CD14-positive monocyte (primary cell): ENCODE results near the gene SLC25A52. TPM values are rescaled to one million over a fixed set of nuclear protein-coding genes. Genes with fewer than 3 reads are reported as not detected.

Experiments used
- DNase-seq, 3 donors: peaks; one replicate each; pipeline ENCODE4 v3.0.0-alpha.2; 2011 to 2022
- H2AFZ ChIP-seq: 2 replicates; pipeline ENCODE4 v1.6.0; 2012; ENCODE audit warnings: mild to moderate bottlenecking, low read depth, low read length, inconsistent platforms; ENCODE audit not compliant: insufficient read depth, poor library complexity, severe bottlenecking
- H3K27ac ChIP-seq, 2 donors: 1 replicate in 1 of 2; 2 replicates in 1 of 2; pipeline ENCODE4 v1.5.1; 2012 to 2013; ENCODE audit warnings: low read length in 2 of 2, control low read depth in 1 of 2, inconsistent platforms in 1 of 2, low read depth in 1 of 2, mild to moderate bottlenecking in 1 of 2
- H3K27me3 ChIP-seq, 2 donors: one replicate each; pipeline versions ENCODE4 v1.6.0 to v1.6.1; 2011 to 2013; ENCODE audit warnings: low read length in 2 of 2; ENCODE audit not compliant: control insufficient read depth in 2 of 2, insufficient read depth in 2 of 2
- H3K36me3 ChIP-seq, 2 donors: replicated peaks in 1 of 2; 1 replicate in 1 of 2; 2 replicates in 1 of 2; pipeline versions ENCODE4 v1.5.1 to v1.6.1; 2012 to 2013; ENCODE audit warnings: low read length in 2 of 2, control low read depth in 1 of 2, inconsistent platforms in 1 of 2, mild to moderate bottlenecking in 1 of 2; ENCODE audit not compliant: insufficient read depth in 2 of 2, control insufficient read depth in 1 of 2
- H3K4me1 ChIP-seq, 2 donors: 1 replicate in 1 of 2; 2 replicates in 1 of 2; pipeline versions ENCODE4 v1.5.1 to v1.6.1; 2012 to 2013; ENCODE audit warnings: low read length in 2 of 2, control low read depth in 1 of 2, inconsistent platforms in 1 of 2, mild to moderate bottlenecking in 1 of 2, moderate library complexity in 1 of 2; ENCODE audit not compliant: insufficient read depth in 2 of 2, control insufficient read depth in 1 of 2
- H3K4me2 ChIP-seq: replicated peaks from 2 replicates; pipeline ENCODE3; 2012; ENCODE audit warnings: low read length, moderate library complexity, mild to moderate bottlenecking; ENCODE audit not compliant: poor library complexity, severe bottlenecking; ENCODE audit errors: extremely low read depth
- H3K4me3 ChIP-seq, 3 experiments: fragments of 200-600 bp in 1 of 3; sonication (generic) in 1 of 3; replicated peaks in 1 of 3; 1 replicate in 2 of 3; 2 replicates in 1 of 3; pipeline ENCODE4 v1.5.1; 2011 to 2013; ENCODE audit warnings: low read length in 3 of 3, mild to moderate bottlenecking in 3 of 3, control low read depth in 2 of 3, low read depth in 2 of 3, inconsistent platforms in 1 of 3, moderate library complexity in 1 of 3
- H3K79me2 ChIP-seq: 2 replicates; pipeline ENCODE4 v1.6.0; 2012; ENCODE audit warnings: mild to moderate bottlenecking, control low read depth, inconsistent platforms, low read length, moderate library complexity; ENCODE audit not compliant: insufficient read depth
- H3K9ac ChIP-seq: 2 replicates; pipeline ENCODE4 v1.6.0; 2017; ENCODE audit warnings: low read length, mild to moderate bottlenecking; ENCODE audit not compliant: insufficient read depth, poor library complexity, severe bottlenecking
- H3K9me3 ChIP-seq, 2 donors: replicated peaks in 1 of 2; 1 replicate in 1 of 2; 2 replicates in 1 of 2; pipeline versions ENCODE4 v1.5.1 to v1.6.1; 2012 to 2013; ENCODE audit warnings: low read length in 2 of 2, control low read depth in 1 of 2; ENCODE audit not compliant: control insufficient read depth in 1 of 2, insufficient read depth in 1 of 2
- H4K20me1 ChIP-seq: 2 replicates; pipeline ENCODE4 v1.6.0; 2012; ENCODE audit warnings: mild to moderate bottlenecking, low read length, control low read depth, moderate library complexity; ENCODE audit not compliant: insufficient read depth
- H3K27ac Mint-ChIP-seq, 7 donors: one replicate each; pipeline ENCODE4 v1.8.0; 2020; ENCODE audit warnings: mild to moderate bottlenecking in 7 of 7, mixed read lengths in 7 of 7, moderate library complexity in 6 of 7, inconsistent platforms in 2 of 7
- H3K27me3 Mint-ChIP-seq, 3 donors: one replicate each; pipeline ENCODE4 v1.8.0; 2021 to 2022; ENCODE audit warnings: low read depth in 3 of 3, mild to moderate bottlenecking in 3 of 3, mixed read lengths in 3 of 3, moderate library complexity in 3 of 3, inconsistent platforms in 1 of 3
- H3K36me3 Mint-ChIP-seq, 2 donors: one replicate each; pipeline ENCODE4 v1.8.0; 2020; ENCODE audit warnings: mixed read lengths in 2 of 2, inconsistent platforms in 1 of 2, mild to moderate bottlenecking in 1 of 2
- H3K4me1 Mint-ChIP-seq: one replicate; pipeline ENCODE4 v1.8.0; 2020; ENCODE audit warnings: mild to moderate bottlenecking, mixed read lengths
- H3K4me3 Mint-ChIP-seq, 2 donors: one replicate each; pipeline ENCODE4 v1.8.0; 2020; ENCODE audit warnings: mild to moderate bottlenecking in 2 of 2, mixed read lengths in 2 of 2, moderate library complexity in 1 of 2
- H3K9me3 Mint-ChIP-seq, 7 donors: one replicate each; pipeline ENCODE4 v1.8.0; 2020 to 2022; ENCODE audit warnings: mixed read lengths in 7 of 7, mild to moderate bottlenecking in 6 of 7, moderate library complexity in 6 of 7, inconsistent platforms in 2 of 7
- CTCF ChIP-seq: fragments of 200-600 bp; IDR thresholded peaks from one replicate; pipeline ENCODE4 v1.8.0; 2022; ENCODE audit warnings: antibody characterized with exemption, mild to moderate bottlenecking
- WGBS: methylation state at CpG from one replicate; pipeline ENCODE4 v1.1.5; 2013; ENCODE audit warnings: missing lambda C conversion rate; ENCODE audit not compliant: insufficient coverage; 5-methylcytosine and 5-hydroxymethylcytosine counted together
- intact Hi-C, 2 donors: fragments of 100-400 bp; cut with micrococcal nuclease; formaldehyde crosslinking; loops; one replicate each; pipeline versions ENCODE4 v1.15.0 to v1.15.1; 2023
- polyA plus RNA-seq, 3 donors: library from polyadenylated mRNA; depleted of rRNA in 1 of 3; unstranded in 2 of 3; stranded (reverse) in 1 of 3; fragments of 300-500 nt in 2 of 3; fragments of >200 nt in 1 of 3; fragmentation: Illumina TruSeq in 2 of 3; gene quantifications; 1 replicate in 2 of 3; 2 replicates in 1 of 3; pipeline ENCODE4 v1.2.3, GENCODE V29; 2012 to 2021

Gene SLC25A52
- polyA plus RNA-seq, 3 donors = not detected

DNA sequence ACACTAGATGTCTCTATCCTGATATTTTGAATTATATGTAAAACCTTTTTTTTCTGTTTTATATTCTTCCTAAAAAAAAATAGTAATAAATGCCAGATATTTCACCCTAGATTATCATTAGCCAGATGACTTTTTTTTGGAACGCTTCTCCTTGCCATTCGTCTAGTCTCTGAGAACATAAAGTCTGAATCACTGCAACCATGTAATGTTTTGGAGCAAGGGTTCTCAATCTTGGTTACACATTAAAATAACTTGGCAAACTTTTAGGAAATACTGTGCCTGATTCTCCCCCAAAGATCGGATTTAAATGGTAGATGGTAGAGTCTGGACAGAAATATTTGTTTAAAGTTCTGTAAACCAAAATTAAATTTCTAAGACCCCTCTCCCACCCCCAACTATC lies 21.0 kb downstream of the SLC25A52 start:
- no peak overlapping the region for H3K4me2 ChIP-seq
- peaks cover 2% of the 10 kb centered on the region for H3K4me1 Mint-ChIP-seq
- no peaks in the 10 kb centered on the region for H3K36me3 Mint-ChIP-seq
- peaks cover 2 to 13% (median 7%) of the 10 kb centered on the region in 7 donors for H3K9me3 Mint-ChIP-seq
- intact Hi-C loops = loop anchor here in 1 of 2 donors (5.0 kb wide), 1 partner anchor 78 kb away; no protein-coding TSS in a partner anchor
- no peaks in the 10 kb centered on the region for H3K36me3 ChIP-seq
- H4K20me1 ChIP-seq = no peaks in the 10 kb centered on the region
- no peak overlapping the region for H3K4me3 Mint-ChIP-seq
- H3K27ac ChIP-seq = no peak overlapping the region
- H3K4me3 ChIP-seq = no peak overlapping the region
- no peak overlapping the region for H3K9ac ChIP-seq
- no peak overlapping the region for H2AFZ ChIP-seq
- DNase-seq = no peak
- H3K9me3 ChIP-seq = peaks cover 0 to 5% of the 10 kb centered on the region in 2 donors
- H3K79me2 ChIP-seq = no peaks in the 10 kb centered on the region
- H3K27me3 ChIP-seq = no peaks in the 10 kb centered on the region
- H3K27me3 Mint-ChIP-seq = no peaks in the 10 kb centered on the region
- TF ChIP-seq CTCF = no peak
- no peaks in the 10 kb centered on the region for H3K4me1 ChIP-seq
- no CpG with 5 or more reads among the region's 3 CpGs for WGBS
- no peak overlapping the region for H3K27ac Mint-ChIP-seq

- H3K36me3 ChIP-seq = no peaks in the 10 kb centered on the region
- Mint-ChIP-seq H3K27ac (no peak overlapping the region), H3K4me1 (peaks cover 2% of the 10 kb centered on the region), H3K4me3 (no peak overlapping the region), H3K36me3 (no peaks in the 10 kb centered on the region), H3K27me3 (no peaks in the 10 kb centered on the region), H3K9me3 (peaks cover 2 to 13% (median 7%) of the 10 kb centered on the region in 7 donors)
- no peak overlapping the region for H3K4me2 ChIP-seq
- peaks cover 0 to 5% of the 10 kb centered on the region in 2 donors for H3K9me3 ChIP-seq
- TF ChIP-seq CTCF = no peak
- no peak overlapping the region for H3K4me3 ChIP-seq
- H3K27ac ChIP-seq = no peak overlapping the region
- no peaks in the 10 kb centered on the region for H4K20me1 ChIP-seq
- no peaks in the 10 kb centered on the region for H3K79me2 ChIP-seq
- no peaks in the 10 kb centered on the region for H3K4me1 ChIP-seq
- H2AFZ ChIP-seq = no peak overlapping the region
- WGBS = 83% methylated on average over 5 of the region's 11 CpGs
- peak in 1 of 3 donors; percentile 16 for DNase-seq
- intact Hi-C loops = no loop called here
- no peak overlapping the region for H3K9ac ChIP-seq
- no peaks in the 10 kb centered on the region for H3K27me3 ChIP-seq
Observed at GRCh38 chr18:31738460-31739407, 21.9 kb downstream of the SLC25A52 start.
